Panc1 (cell line): Measurements from ENCODE around the gene ARHGEF26. TPM values are rescaled to one million over a fixed set of nuclear protein-coding genes. Genes with fewer than 3 reads are reported as not detected.

Source experiments
- ATAC-seq: fragments of 200-7000 bp; cut with Tn5 transposase; 2 replicates; pipeline ENCODE4 v1.9.1; 2020; ENCODE audit warnings: mild to moderate bottlenecking, moderate library complexity
- BruUV-seq: library from RNA; stranded (reverse); fragments of 400-500 nt; replicated peaks from 2 replicates; lab custom pipeline; 2021; lab: Mats Ljungman, UMichigan
- CTCF ChIA-PET: fragments of 300-600 bp; sonication (Branson Sonifier 250); formaldehyde crosslinking; loops from one replicate; lab custom pipeline; 2022; ENCODE audit warnings: antibody characterized with exemption; lab: Charles Lee
- POLR2A ChIA-PET: fragments of 300-600 bp; sonication (Branson Sonifier 250); formaldehyde crosslinking; loops from one replicate; lab custom pipeline; 2022; ENCODE audit warnings: antibody characterized with exemption; lab: Charles Lee
- DNase-seq: peaks from one replicate; pipeline ENCODE4 v3.0.0-alpha.2; 2010; ENCODE audit warnings: low read depth, low spot score
- H3K27ac ChIP-seq: 2 replicates; pipeline ENCODE4 v1.5.1; 2011; ENCODE audit warnings: mild to moderate bottlenecking, low read length, inconsistent platforms
- H3K27me3 ChIP-seq: fragments of 200-500 bp; sonication (Bioruptor generic); 2 replicates; pipeline ENCODE4 v1.6.0; 2014; ENCODE audit warnings: low read length, inconsistent platforms; ENCODE audit not compliant: control insufficient read depth, insufficient read depth
- H3K36me3 ChIP-seq: fragments of 200-500 bp; sonication (Bioruptor generic); 2 replicates; pipeline ENCODE4 v1.5.1; 2014; ENCODE audit warnings: inconsistent platforms, mild to moderate bottlenecking, low read length, moderate library complexity; ENCODE audit not compliant: control insufficient read depth, insufficient read depth
- H3K4me1 ChIP-seq: 2 replicates; pipeline ENCODE4 v1.5.1; 2011; ENCODE audit warnings: inconsistent platforms, mild to moderate bottlenecking, low read length, moderate library complexity; ENCODE audit not compliant: control insufficient read depth, insufficient read depth
- H3K4me3 ChIP-seq, 2 experiments: 2 replicates each; pipeline ENCODE4 v1.5.1; 2011 to 2012; ENCODE audit warnings: low read depth in 2 of 2, low read length in 2 of 2, mild to moderate bottlenecking in 2 of 2, inconsistent platforms in 1 of 2, moderate library complexity in 1 of 2
- H3K9me3 ChIP-seq: fragments of 200-500 bp; sonication (Bioruptor generic); 2 replicates; pipeline ENCODE4 v1.5.1; 2014; ENCODE audit warnings: low read depth, mild to moderate bottlenecking, inconsistent platforms, low read length, moderate library complexity; ENCODE audit not compliant: control insufficient read depth, insufficient read depth
- POLR2AphosphoS5 ChIP-seq: IDR thresholded peaks from 2 replicates; pipeline ENCODE4 v1.6.1; 2012; ENCODE audit warnings: mild to moderate bottlenecking, low read depth, low read length, moderate library complexity
- SIN3A ChIP-seq: IDR thresholded peaks from 2 replicates; pipeline ENCODE4 v1.6.1; 2012; ENCODE audit warnings: low read depth, mild to moderate bottlenecking, low read length, moderate library complexity, borderline replicate concordance; ENCODE audit not compliant: insufficient read depth
- TCF7L2 ChIP-seq: IDR thresholded peaks from 2 replicates; pipeline ENCODE4 v1.6.1; 2011; ENCODE audit warnings: mild to moderate bottlenecking, low read depth, low read length, inconsistent platforms
- in situ Hi-C: cut with HindIII; loops from 2 replicates; pipeline ENCODE4 v1.10.0; 2016; ENCODE audit warnings: low sequenced_read_pairs, low pct_unique_long_range_greater_than_20kb
- intact Hi-C: fragments of 100-400 bp; cut with micrococcal nuclease; formaldehyde crosslinking; loops from one replicate; pipeline ENCODE4 v1.10.0; 2022; ENCODE audit not compliant: unreplicated experiment
- total RNA-seq: library from RNA; stranded (reverse); gene quantifications from one replicate; pipeline ENCODE4 v1.2.1, GENCODE V29; 2021; ENCODE audit not compliant: unreplicated experiment
- TF ChIP-seq, protein P1 (sequence below), 2 experiments: IDR thresholded peaks; 2 replicates each; pipeline ENCODE4 v1.6.1; 2011 to 2012; ENCODE audit warnings: low read depth in 2 of 2, control low read depth in 1 of 2, low read length in 1 of 2, mild to moderate bottlenecking in 1 of 2, moderate library complexity in 1 of 2; ENCODE audit not compliant: insufficient read depth in 1 of 2
- TF ChIP-seq, protein P2 (sequence below): fragments of 450-650 bp; IDR thresholded peaks from 2 replicates; pipeline ENCODE4 v1.5.1; 2017; ENCODE audit warnings: mild to moderate bottlenecking

Gene ARHGEF26
- total RNA-seq, 1 experiment from 2014 or later, result 2.0 TPM

DNA sequence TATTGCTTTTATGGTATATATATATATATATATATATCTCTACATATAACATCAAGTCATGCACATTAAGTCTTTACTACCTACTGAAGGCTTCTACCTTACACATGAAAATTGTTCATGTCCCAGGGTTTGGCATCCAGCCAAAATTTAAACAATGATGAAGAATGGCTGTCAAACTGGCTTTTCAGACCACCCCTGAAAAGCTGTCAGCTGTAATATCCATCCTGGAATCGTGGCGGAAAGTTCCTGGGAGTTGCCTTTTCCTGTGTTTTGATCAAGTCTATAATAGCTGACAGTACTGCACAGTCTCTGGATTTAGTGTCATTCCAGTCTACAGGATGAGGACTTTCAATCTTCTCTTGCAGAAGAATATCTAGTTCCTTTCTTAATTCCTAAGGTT is 154.8 kb downstream of the ARHGEF26 start:
- intact Hi-C loops (no loop called here), in situ Hi-C loops (no loop called here)
- no peaks in the 10 kb centered on the region for H3K4me1 ChIP-seq
- ATAC-seq (no peak), DNase-seq (no peak)
- POLR2A ChIA-PET, result no interaction called here
- H3K9me3 ChIP-seq, result no peaks in the 10 kb centered on the region
- H3K4me3 ChIP-seq, result no peak overlapping the region
- BruUV-seq, result no TSS peak
- CTCF ChIA-PET, result no interaction called here
- H3K36me3 ChIP-seq, result peaks cover 64% of the 10 kb centered on the region
- no peaks in the 10 kb centered on the region for H3K27me3 ChIP-seq
- no peak for TF ChIP-seq SIN3A
- no peak for TF ChIP-seq TCF7L2
- TF ChIP-seq, protein P1, sequence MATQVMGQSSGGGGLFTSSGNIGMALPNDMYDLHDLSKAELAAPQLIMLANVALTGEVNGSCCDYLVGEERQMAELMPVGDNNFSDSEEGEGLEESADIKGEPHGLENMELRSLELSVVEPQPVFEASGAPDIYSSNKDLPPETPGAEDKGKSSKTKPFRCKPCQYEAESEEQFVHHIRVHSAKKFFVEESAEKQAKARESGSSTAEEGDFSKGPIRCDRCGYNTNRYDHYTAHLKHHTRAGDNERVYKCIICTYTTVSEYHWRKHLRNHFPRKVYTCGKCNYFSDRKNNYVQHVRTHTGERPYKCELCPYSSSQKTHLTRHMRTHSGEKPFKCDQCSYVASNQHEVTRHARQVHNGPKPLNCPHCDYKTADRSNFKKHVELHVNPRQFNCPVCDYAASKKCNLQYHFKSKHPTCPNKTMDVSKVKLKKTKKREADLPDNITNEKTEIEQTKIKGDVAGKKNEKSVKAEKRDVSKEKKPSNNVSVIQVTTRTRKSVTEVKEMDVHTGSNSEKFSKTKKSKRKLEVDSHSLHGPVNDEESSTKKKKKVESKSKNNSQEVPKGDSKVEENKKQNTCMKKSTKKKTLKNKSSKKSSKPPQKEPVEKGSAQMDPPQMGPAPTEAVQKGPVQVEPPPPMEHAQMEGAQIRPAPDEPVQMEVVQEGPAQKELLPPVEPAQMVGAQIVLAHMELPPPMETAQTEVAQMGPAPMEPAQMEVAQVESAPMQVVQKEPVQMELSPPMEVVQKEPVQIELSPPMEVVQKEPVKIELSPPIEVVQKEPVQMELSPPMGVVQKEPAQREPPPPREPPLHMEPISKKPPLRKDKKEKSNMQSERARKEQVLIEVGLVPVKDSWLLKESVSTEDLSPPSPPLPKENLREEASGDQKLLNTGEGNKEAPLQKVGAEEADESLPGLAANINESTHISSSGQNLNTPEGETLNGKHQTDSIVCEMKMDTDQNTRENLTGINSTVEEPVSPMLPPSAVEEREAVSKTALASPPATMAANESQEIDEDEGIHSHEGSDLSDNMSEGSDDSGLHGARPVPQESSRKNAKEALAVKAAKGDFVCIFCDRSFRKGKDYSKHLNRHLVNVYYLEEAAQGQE (IDR thresholded peaks at IDR 0.05; ENCODE audit: insufficient read depth in 1 of 2, low read depth in 2 of 2, low read length in 1 of 2), result no peak
- TF ChIP-seq POLR2AphosphoS5, result no peak
- TF ChIP-seq, protein P2, sequence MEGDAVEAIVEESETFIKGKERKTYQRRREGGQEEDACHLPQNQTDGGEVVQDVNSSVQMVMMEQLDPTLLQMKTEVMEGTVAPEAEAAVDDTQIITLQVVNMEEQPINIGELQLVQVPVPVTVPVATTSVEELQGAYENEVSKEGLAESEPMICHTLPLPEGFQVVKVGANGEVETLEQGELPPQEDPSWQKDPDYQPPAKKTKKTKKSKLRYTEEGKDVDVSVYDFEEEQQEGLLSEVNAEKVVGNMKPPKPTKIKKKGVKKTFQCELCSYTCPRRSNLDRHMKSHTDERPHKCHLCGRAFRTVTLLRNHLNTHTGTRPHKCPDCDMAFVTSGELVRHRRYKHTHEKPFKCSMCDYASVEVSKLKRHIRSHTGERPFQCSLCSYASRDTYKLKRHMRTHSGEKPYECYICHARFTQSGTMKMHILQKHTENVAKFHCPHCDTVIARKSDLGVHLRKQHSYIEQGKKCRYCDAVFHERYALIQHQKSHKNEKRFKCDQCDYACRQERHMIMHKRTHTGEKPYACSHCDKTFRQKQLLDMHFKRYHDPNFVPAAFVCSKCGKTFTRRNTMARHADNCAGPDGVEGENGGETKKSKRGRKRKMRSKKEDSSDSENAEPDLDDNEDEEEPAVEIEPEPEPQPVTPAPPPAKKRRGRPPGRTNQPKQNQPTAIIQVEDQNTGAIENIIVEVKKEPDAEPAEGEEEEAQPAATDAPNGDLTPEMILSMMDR, result no peak
- H3K27ac ChIP-seq, result no peak overlapping the region

DNA sequence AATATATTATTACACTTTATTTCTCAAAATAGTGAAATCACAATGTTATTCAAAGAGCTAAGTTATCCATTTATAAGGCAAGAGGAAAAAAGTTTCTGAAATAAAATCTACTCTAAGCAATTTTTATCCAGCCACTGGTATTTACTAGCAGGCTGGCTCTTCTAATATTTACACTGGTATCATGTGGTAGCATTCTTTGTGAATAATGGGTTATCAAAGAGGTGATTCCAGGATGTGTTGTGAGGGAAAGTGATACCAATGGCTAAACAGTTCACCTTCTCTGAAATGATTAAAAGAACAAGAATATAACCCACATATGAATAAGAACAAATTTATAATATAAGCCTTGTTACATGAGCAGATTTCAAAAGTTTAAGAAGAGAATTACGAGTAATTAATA is 159.0 kb downstream of the ARHGEF26 start:
- Histone ChIP-seq H3K4me1 (no peaks in the 10 kb centered on the region), H3K4me3 (no peak overlapping the region), H3K36me3 (peaks cover 84% of the 10 kb centered on the region), H3K27ac (no peak overlapping the region), H3K27me3 (no peaks in the 10 kb centered on the region), H3K9me3 (no peaks in the 10 kb centered on the region)
- intact Hi-C loops, result no loop called here
- no TSS peak for BruUV-seq
- ChIA-PET POLR2A (no interaction called here), CTCF (no interaction called here)
- ATAC-seq, result no peak
- in situ Hi-C loops, result no loop called here
- DNase-seq, result no peak
- TF ChIP-seq, protein P2, result no peak
- no peak for TF ChIP-seq TCF7L2
- TF ChIP-seq, protein P1 (IDR thresholded peaks at IDR 0.05; ENCODE audit: insufficient read depth in 1 of 2, low read depth in 2 of 2, low read length in 1 of 2), result no peak
- no peak for TF ChIP-seq SIN3A
